RWPE1 (cell line): ENCODE data around the gene ADAP1.

ENCODE experiments used
- CTCF ChIA-PET: fragments of 350-600 bp; sonication (Branson Sonifier 250); formaldehyde crosslinking; extraction: SDS; loops from one replicate; lab custom pipeline; 2021; lab: Yijun Ruan, JAX
- POLR2A ChIA-PET: fragments of 400-600 bp; formaldehyde crosslinking; extraction: SDS; loops from one replicate; lab custom pipeline; 2020; ENCODE audit warnings: antibody characterized with exemption; ENCODE audit not compliant: low non-redundant PET; lab: Yijun Ruan, JAX
- DNase-seq: peaks from one replicate; pipeline ENCODE4 v3.0.0; 2012; ENCODE audit warnings: low spot score
- H3K27ac ChIP-seq: fragments of 450-650 bp; 2 replicates; pipeline ENCODE4 v1.5.1; 2017
- CTCF ChIP-seq: fragments of 450-650 bp; conservative IDR thresholded peaks from 2 replicates; pipeline ENCODE4 v1.5.1; 2017; ENCODE audit warnings: low read depth, mild to moderate bottlenecking

Gene ADAP1

GRCh38 chr7:969403-969802 lies 14.9 kb upstream of the ADAP1 start:
- DNase-seq: no peak
- ChIA-PET CTCF (no interaction called here), POLR2A (no interaction called here)
- TF ChIP-seq CTCF: no peak
- no peak overlapping the region for H3K27ac ChIP-seq

DNA sequence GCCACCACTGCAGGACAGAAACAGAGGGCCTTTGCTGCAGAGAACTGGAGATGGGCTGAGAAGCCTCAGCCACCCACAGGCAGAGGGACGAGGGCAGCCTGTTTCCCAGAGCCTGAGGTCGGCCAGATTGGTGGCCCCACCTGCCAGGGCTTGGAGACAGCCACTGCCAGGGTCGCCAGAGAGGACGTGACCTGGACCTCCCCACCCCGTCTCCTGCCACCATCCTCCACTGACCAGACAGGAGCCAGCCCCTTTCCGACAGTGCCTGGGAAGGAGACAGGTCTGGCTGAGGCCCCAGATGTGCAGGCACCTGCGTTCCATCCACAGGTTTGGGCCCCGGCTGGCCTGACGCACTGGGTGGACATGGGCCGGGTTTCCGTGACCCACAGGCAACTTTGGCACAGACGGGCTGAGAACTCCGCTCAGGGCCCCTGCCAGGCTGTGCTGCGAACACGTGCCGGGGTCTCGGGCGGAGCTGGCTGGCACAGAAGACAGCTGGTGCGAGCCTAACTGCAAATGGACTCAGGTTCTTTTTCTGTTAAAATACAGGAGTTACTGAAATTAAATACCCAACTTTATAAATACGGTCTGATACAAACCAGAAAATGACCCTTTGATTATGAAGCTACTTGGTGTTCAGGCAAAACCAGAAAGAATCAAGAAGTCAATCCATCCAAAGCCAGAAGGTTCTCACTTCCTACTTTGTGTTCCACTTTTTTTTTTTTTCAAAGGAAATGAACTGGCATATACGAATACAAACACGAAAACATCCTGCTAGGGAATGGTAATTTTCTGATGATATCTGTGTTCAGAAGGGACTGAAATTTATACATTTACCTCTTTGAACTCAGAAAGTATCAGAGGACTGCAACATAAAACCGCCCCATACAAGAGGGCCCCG lies 14.0 kb upstream of the ADAP1 start:
- no peak for DNase-seq
- TF ChIP-seq CTCF: no peak
- ChIA-PET CTCF (interaction anchor here (0.6 to 0.7 kb wide), 2 partner anchors 55 to 59 kb away, joined by 3 to 4 read pairs; no protein-coding TSS in a partner anchor), POLR2A (no interaction called here)
- peak overlapping the region; percentile 48; the same call in 1 of the 2 replicates for H3K27ac ChIP-seq

DNA sequence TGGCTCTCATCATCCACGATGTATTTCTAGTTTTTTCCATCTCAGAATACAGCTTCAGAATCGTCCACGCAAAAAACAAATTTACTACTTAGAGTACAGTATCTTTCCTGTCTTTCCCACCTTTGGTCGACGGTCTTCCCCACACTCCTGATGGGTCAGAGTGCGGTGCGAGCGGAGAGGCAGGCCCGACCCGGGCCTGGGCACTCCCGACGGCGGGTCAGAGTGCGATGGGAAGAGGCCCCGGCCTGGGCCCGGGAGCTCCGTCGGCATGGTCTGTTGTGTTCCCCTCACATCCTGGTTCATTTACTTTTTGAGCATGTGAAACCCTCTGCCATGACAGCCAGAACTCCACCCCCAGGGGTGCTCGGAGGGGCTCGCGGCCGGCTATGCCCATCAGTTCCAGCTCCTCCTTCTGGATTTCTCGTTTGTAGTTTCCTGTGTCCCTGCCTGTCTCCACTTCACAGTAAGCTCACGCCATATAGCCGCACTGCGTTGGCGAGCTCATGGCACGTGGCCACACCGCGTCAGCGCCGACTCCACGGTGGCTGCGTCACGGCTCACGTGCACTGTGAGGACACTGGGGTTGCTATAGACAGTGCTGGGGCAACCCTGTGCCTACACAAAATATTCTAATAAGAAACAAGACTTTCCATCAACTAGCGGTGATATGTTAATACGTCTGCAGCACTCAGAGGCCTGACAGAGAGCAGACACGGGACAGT lies 13.0 kb upstream of the ADAP1 start:
- no peak for TF ChIP-seq CTCF
- POLR2A ChIA-PET: no interaction called here
- no peak for DNase-seq
- H3K27ac ChIP-seq: peak overlapping the region; percentile 48
- CTCF ChIA-PET: interaction anchor here (0.7 to 1.2 kb wide), 3 partner anchors 13 to 508 kb away, joined by 3 read pairs; partner anchors contain the start of gene ADAP1

GRCh38 chr7:966291-967069 lies 12.0 kb upstream of the ADAP1 start:
- DNase-seq: no peak
- TF ChIP-seq CTCF: no peak
- ChIA-PET POLR2A (no interaction called here), CTCF (interaction anchor here (0.6 to 1.2 kb wide), 3 partner anchors 12 to 214 kb away, joined by 3 to 4 read pairs (median 3); partner anchors contain the start of gene ADAP1)
- H3K27ac ChIP-seq: peak overlapping the region; percentile 48

- no peak for DNase-seq
- POLR2A ChIA-PET: no interaction called here
Measured at GRCh38 chr7:964401-965231, 10.1 kb upstream of the ADAP1 start.

More at GRCh38 chr7:964401-965231, 10.1 kb upstream of the ADAP1 start:
- H3K27ac ChIP-seq: no peak overlapping the region
- TF ChIP-seq CTCF: no peak
- CTCF ChIA-PET: interaction anchor here (0.6 to 0.9 kb wide), 2 partner anchors 11 to 101 kb away, joined by 4 to 5 read pairs; no protein-coding TSS in a partner anchor
